ENCODE data around the gene DISP3.

DISP3 gene

DNA sequence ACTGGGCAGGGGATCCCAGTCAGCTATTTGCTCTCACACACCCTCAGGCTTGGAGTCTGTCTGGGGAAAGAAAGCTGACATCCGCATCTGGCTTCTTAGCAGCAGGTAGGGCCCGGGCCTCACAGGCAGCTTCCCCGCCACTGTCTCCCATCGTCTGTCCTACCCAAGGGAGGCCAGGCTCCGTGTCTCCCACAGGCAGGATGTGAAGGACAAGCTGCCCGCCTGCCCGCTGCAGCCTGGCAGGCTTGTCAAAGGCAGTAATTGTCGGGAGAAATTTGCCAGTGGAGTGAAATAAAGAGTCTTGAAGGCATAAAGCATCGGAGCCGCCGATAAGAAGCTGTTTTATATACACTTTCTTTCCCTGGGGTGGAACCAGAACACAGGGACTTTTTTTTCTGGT is 44.0 kb upstream of the DISP3 start:
- H3K27ac ChIP-seq = no peak overlapping the region
- no peak for TF ChIP-seq ZFX (IDR thresholded peaks at IDR 0.05; ENCODE audit: borderline replicate concordance)
- TF ChIP-seq CTCF (IDR thresholded peaks at IDR 0.05) = no peak

DNA sequence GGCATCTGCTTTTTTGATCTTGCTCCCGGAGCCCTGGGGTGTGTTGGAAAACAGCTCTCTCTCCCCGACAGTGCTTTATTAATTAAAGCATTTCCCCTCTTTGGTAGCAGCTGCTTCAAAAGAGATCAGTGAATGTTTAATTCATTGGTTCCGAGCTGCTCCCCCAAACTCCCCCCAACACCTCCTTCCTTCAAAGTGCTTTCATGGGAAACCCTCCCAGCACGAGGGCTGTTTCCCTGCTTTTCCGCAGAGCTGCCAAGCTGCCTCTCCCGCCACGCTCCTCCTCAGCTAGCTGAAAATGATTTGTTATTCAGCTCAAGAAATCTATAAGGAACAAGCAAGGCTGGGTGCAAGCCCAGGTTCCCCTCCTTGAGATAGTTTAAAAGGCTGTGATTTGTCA is 40.0 kb upstream of the DISP3 start:
- H3K27ac ChIP-seq = no peak overlapping the region
- TF ChIP-seq ZFX (IDR thresholded peaks at IDR 0.05; ENCODE audit: borderline replicate concordance) = no peak
- TF ChIP-seq CTCF (IDR thresholded peaks at IDR 0.05) = no peak

- H3K27ac ChIP-seq = no peak overlapping the region
- TF ChIP-seq ZFX (IDR thresholded peaks at IDR 0.05; ENCODE audit: borderline replicate concordance) (no peak), CTCF (IDR thresholded peaks at IDR 0.05) (no peak)
Measured at GRCh38 chr1:11441211-11441952, 37.6 kb upstream of the DISP3 start.

- TF ChIP-seq CTCF (IDR thresholded peaks at IDR 0.05) = no peak
- no peak for TF ChIP-seq ZFX (IDR thresholded peaks at IDR 0.05; ENCODE audit: borderline replicate concordance)
- H3K27ac ChIP-seq = no peak overlapping the region
Measured at GRCh38 chr1:11443043-11443442, 35.9 kb upstream of the DISP3 start.

- H3K27ac ChIP-seq = no peak overlapping the region
- TF ChIP-seq ZFX (IDR thresholded peaks at IDR 0.05; ENCODE audit: borderline replicate concordance) (no peak), CTCF (IDR thresholded peaks at IDR 0.05) (no peak)
Measured at GRCh38 chr1:11443961-11444658, 34.8 kb upstream of the DISP3 start.

DNA sequence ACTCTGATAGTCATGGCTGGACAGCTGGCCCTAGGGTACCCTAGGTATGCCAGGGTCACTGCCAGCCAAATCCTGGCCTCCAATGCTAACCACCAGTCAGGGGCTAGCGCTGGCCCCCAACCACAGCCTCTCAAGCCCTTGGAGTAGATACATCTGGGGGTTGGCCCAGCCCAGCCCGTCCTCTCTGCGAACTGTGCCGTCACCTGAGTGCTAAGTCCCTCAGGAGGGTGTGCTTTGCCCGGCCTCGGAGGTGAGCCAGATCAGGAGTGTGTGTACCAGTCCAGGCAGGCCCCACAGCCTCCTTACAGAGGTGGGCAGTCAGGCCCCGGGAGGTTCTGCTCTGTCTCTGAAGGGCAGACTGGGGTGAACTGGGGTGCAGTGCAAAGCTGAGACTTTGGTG is 34.0 kb upstream of the DISP3 start:
- H3K27ac ChIP-seq = no peak overlapping the region
- TF ChIP-seq CTCF (IDR thresholded peaks at IDR 0.05) (no peak), ZFX (IDR thresholded peaks at IDR 0.05; ENCODE audit: borderline replicate concordance) (no peak)

- TF ChIP-seq ZFX (IDR thresholded peaks at IDR 0.05; ENCODE audit: borderline replicate concordance) = no peak
- no peak for TF ChIP-seq CTCF (IDR thresholded peaks at IDR 0.05)
- no peak overlapping the region for H3K27ac ChIP-seq
Measured at GRCh38 chr1:11447903-11448302, 31.1 kb upstream of the DISP3 start.

Data from 22Rv1 (cell line).